ENCODE data around the gene ATP10A. TPM values are rescaled to one million over a fixed set of nuclear protein-coding genes. Genes with fewer than 3 reads are reported as not detected.

ATP10A gene
- total and polyA plus RNA-seq, 9 donors: 0.28 to 3.2 (median 1.1) TPM

DNA sequence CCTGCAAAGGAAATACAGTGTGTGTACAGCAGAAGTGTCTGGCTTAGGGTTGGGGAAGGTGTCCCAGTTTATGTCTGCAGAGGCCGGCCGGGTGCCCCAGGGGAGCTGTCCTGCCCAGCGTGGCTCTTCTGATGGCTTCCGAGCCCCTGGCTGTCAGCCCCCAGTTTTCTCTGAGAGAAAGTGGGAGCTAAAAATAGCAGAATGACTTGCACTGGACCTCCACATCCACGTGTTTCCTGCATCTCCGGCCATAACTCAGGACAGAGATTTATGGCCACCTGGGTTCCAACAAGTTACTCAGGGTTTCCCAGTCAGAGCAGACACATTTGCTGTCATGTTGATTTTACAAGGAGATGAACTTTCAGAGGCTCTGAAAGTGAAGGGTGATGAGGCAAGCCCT lies 192.0 kb downstream of the ATP10A start:
- 0 to 8% (median 5%) methylated on average over 6 of the region's 6 CpGs for WGBS, 3 donors
- Histone ChIP-seq H3K4me3 (no peak overlapping the region), H3K27me3 (no peaks in the 10 kb centered on the region), H3K4me1 (ENCODE audit: insufficient read depth) (no peaks in the 10 kb centered on the region), H3K27ac (no peak overlapping the region), H3K9me3 (no peaks in the 10 kb centered on the region), H3K36me3 (no peaks in the 10 kb centered on the region)
- TF ChIP-seq POLR2A (IDR thresholded peaks at IDR 0.05) (no peak), EP300 (IDR thresholded peaks at IDR 0.05) (no peak)
- TF ChIP-seq, protein P1, sequence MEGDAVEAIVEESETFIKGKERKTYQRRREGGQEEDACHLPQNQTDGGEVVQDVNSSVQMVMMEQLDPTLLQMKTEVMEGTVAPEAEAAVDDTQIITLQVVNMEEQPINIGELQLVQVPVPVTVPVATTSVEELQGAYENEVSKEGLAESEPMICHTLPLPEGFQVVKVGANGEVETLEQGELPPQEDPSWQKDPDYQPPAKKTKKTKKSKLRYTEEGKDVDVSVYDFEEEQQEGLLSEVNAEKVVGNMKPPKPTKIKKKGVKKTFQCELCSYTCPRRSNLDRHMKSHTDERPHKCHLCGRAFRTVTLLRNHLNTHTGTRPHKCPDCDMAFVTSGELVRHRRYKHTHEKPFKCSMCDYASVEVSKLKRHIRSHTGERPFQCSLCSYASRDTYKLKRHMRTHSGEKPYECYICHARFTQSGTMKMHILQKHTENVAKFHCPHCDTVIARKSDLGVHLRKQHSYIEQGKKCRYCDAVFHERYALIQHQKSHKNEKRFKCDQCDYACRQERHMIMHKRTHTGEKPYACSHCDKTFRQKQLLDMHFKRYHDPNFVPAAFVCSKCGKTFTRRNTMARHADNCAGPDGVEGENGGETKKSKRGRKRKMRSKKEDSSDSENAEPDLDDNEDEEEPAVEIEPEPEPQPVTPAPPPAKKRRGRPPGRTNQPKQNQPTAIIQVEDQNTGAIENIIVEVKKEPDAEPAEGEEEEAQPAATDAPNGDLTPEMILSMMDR (IDR thresholded peaks at IDR 0.05): no peak
- intact Hi-C loops (cut with DNase I): no loop called here
- DNase-seq: no peak

DNA sequence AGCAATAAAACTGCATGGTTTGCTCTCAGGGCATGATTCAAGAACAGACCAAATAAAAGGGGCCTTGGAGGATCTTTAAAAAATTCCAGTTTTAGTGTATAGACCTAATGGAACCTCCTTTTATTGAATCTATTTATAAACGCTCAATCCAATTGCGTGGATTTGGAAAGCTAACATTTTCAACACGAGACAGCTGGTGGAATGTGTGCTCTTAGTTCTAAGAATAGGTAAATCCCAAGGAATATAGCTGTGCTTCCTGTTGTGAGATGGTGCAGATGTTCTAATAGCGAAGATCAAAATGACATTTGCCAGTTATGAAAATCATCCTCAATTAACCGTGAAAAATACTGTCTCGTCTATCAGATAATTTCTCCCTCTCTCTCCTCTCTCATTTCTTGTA lies 192.5 kb downstream of the ATP10A start:
- 2 to 3% (median 3%) methylated on average over 6 of the region's 6 CpGs for WGBS, 3 donors
- Histone ChIP-seq H3K9me3 (no peaks in the 10 kb centered on the region), H3K36me3 (no peaks in the 10 kb centered on the region), H3K27ac (no peak overlapping the region), H3K27me3 (no peaks in the 10 kb centered on the region), H3K4me1 (ENCODE audit: insufficient read depth) (no peaks in the 10 kb centered on the region), H3K4me3 (no peak overlapping the region)
- TF ChIP-seq EP300 (IDR thresholded peaks at IDR 0.05) (no peak), POLR2A (IDR thresholded peaks at IDR 0.05) (no peak)
- TF ChIP-seq, protein P1 (IDR thresholded peaks at IDR 0.05): no peak
- DNase-seq: no peak
- intact Hi-C loops (cut with DNase I): no loop called here

DNA sequence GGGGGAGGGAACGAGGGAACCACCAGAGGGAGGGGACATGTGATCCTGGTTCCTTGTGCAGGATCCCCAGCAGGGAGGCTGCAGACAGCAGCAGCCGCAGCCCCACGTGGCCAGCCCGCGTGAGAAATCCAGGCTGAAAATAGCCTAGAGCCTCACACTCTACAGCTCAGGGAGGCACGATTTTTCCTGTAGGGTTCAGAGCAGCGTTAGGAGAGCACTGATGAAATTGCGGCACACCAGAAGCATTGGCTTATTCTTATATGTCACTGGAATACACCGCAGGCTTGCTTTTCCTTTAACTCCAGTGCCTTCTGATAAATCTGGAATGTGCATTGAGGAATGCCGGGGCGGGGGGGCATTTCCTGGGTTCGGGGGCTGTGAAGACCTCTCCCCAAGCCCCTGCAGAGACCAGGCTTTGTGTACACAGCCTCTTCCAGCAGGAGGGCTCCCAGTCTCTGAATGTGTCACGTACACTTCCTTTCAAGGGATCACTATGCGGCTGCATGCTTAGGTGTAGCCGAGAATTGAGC lies 193.0 kb downstream of the ATP10A start:
- H3K4me3 ChIP-seq: peak overlapping the region; percentile 10
- no peak overlapping the region for H3K27ac ChIP-seq
- no peaks in the 10 kb centered on the region for H3K36me3 ChIP-seq
- no peaks in the 10 kb centered on the region for H3K4me1 ChIP-seq (ENCODE audit: insufficient read depth)
- WGBS, 3 donors: 1 to 2% (median 2%) methylated on average over 15 of the region's 15 CpGs
- peak; percentile 29 to 54 (median 46) for DNase-seq
- intact Hi-C loops (cut with DNase I): no loop called here
- H3K9me3 ChIP-seq: no peaks in the 10 kb centered on the region
- H3K27me3 ChIP-seq: no peaks in the 10 kb centered on the region
- no peak for TF ChIP-seq EP300 (IDR thresholded peaks at IDR 0.05)
- TF ChIP-seq POLR2A (IDR thresholded peaks at IDR 0.05): no peak
- TF ChIP-seq, protein P1 (IDR thresholded peaks at IDR 0.05): no peak

DNA sequence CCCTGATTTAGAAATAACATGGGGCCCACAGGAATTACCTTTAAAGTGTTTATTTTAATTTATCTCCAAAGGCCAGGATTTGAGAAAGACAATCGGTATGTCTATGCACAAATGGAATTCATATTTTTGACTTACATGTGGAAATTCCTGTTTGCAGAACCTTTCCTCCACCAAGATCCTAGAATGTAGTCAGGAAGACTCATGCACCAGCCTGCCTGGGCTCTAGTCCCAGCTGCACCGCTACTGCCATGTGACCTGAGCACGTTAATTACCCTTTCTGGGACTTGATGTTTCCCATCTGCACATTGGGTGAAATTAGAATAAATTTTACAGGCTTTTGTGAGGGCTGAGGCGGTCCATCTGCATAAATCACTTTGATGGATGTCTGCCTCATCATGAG lies 194.2 kb downstream of the ATP10A start:
- Histone ChIP-seq H3K4me1 (ENCODE audit: insufficient read depth) (no peaks in the 10 kb centered on the region), H3K27me3 (no peaks in the 10 kb centered on the region), H3K27ac (no peak overlapping the region), H3K9me3 (no peaks in the 10 kb centered on the region), H3K4me3 (no peak overlapping the region), H3K36me3 (no peaks in the 10 kb centered on the region)
- no peak for DNase-seq
- 58 to 63% (median 60%) methylated on average over 4 of the region's 4 CpGs for whole genome bisulfite sequencing, 3 donors
- TF ChIP-seq, protein P1 (IDR thresholded peaks at IDR 0.05): no peak
- no peak for TF ChIP-seq POLR2A (IDR thresholded peaks at IDR 0.05)
- intact Hi-C loops (cut with DNase I): no loop called here

Data from ovary (tissue), 9 donors.